Measurements from ENCODE around the gene MYLK4.
A peak's percentile ranks its signal among the peaks of the same experiment; 100 is the strongest.
"Not testable (repeated sequence)": the region's sequence is repeated elsewhere in the genome, so short reads cannot be mapped to it uniquely, and the experiment has no call there.

The MYLK4 gene

GRCh38 chr6:2775003-2775402, 24.3 kb upstream of the MYLK4 start:
- no peak for DNase-seq

- no peak for DNase-seq
These were observed 22.7 kb upstream of the MYLK4 start for GRCh38 chr6:2773449-2773848.

DNA sequence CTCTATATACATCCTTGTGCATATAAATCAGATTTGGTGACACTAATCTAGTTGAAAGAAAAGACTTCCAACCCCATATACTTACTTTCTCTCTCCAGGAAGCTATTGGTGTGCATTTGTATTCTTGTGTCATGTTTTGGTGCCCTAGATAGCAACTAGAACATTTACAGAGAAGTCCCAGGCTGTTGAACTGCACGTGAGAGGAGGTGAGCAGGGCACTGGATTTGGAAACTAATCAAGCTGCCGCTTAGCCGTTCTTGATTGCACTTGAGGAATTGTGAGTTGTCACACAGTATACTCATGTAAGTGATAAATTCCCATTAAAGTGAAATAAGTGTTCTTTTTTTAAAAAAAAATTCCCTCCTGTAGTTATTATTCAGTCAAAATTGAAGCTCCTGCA, 22.1 kb upstream of the MYLK4 start:
- DNase-seq, result no peak

- no peak for DNase-seq
These were observed 20.4 kb upstream of the MYLK4 start for GRCh38 chr6:2771079-2771478.

DNA sequence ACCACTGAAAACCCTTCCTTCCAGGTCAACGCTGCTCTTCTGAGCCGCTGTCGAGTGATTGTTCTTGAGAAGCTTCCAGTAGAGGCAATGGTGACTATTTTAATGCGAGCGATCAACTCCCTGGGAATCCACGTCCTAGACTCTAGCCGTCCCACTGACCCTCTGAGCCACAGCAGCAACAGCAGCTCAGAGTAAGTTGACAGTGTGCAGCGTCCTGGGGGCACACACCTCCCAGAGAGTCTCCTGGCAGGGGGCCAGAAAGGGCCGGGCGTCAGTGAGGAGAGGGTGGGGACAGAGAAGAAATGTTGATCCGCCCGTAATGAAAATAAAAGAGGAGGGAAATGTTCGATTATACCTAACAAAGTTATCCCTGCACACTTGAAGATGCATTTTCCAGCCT, 19.4 kb upstream of the MYLK4 start:
- no peak for DNase-seq

- no peak for DNase-seq
These were observed 18.0 kb upstream of the MYLK4 start for GRCh38 chr6:2768696-2769095.

- DNase-seq, result no peak
These were observed 17.2 kb upstream of the MYLK4 start for GRCh38 chr6:2767657-2768524.

DNA sequence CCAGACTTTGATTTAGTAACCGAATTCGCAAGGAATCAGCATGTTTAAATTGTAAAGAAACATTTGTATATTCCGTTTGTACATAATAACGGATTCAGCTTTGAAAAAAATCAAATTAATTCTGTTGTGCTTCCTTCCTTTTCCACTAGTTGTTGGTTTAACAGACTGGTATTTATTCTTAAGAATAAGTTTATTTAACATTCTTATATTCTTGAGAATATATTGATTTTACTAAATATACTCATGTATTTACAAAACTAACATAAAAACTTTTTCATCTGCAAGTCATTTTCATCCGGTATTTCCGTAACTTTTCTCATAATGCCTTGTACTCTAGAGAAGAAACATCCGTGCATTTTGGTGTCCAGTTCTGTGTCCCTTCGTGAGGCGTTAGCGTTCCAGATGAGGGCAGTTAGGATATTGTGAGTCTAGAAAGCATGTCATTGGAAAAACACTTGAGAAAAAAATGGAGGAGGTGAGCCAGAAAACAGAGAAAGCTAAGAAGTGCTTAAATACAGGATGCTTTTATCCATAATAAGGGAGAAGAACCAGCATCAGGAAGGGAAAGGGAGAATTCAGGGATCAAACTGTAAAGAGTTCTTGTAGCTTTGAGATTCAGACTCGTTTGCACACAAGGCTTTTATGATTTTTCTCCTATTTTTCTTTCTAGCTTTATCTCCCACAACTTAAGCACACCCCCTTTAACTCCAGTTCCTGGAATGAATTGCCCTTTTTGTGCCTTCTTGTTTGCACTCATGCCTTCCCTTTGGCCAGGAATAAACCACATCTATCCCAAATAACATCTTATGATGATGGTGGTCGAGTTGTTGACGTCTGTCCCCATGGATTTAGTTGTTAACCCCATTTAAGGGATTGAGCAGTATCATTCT, 16.3 kb upstream of the MYLK4 start:
- no peak for DNase-seq

DNA sequence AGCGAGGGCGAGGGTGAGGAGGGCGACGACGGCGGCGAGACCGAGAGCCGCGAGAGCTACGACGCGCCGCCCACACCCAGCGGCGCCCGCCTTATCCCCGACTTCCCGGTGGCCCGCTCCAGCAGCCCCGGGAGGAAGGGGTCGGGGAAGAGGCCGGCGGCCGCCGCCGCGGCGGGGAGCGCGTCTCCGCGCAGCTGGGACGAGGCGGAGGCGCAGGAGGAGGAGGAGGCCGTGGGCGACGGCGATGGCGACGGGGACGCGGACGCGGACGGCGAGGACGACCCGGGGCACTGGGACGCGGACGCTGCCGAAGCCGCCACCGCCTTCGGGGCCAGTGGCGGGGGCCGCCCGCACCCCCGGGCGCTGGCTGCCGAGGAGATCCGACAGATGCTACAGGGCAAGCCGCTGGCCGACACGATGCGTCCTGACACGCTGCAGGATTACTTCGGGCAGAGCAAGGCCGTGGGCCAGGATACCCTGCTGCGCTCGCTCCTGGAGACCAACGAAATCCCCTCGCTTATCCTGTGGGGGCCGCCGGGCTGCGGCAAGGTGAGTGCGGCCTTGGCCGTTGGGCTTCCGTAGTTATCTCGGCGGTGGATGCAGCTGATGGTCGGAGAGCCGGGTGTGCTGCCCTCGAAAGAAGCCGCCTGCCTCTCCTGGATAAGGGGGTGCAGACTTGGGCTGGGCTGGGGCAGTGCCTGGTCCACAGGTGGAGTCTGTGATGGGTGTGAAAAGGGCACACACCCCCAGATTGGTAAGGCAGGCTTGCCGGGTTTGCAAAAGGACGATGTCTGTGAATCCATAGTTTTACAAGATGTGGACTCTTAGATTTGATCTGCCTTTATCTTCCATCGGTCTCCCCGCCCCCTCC, 15.4 kb upstream of the MYLK4 start:
- DNase-seq, result peak; percentile 44

DNA sequence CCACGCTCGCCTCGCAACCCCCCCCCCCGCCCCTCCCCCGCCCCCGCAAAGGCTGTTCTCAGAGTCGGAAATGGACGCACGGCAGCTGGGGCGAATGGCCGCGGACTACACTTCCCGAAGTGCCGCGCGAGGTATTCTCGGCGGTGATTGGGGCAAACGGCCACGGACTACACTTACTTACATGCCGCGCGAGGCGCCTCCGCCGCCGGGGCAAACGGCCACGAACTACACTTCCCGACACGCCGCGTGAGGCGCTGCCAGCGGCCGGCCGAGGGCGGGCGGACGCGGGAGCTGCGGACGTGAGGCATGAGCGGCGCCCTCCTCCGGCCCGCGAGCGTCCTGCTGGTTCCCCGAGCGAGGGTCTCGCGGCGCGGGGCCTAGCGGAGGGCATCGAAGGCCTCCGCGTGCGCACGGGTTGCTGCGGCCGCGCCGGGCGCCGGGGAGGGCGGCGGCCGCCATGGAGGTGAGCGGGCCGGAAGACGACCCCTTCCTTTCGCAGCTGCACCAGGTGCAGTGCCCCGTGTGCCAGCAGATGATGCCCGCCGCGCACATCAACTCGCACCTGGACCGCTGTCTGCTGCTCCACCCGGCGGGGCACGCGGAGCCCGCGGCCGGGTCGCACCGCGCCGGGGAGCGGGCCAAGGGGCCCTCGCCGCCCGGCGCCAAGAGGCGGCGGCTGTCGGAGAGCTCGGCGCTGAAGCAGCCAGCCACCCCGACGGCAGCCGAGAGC, 14.6 kb upstream of the MYLK4 start, which contains the start of gene WRNIP1:
WRNIP1 (plus strand) TSS at position 228 of the 730 bp plus-strand sequence; CDS start at position 458, 230 bp downstream.
- peak; percentile 97 for DNase-seq

DNA sequence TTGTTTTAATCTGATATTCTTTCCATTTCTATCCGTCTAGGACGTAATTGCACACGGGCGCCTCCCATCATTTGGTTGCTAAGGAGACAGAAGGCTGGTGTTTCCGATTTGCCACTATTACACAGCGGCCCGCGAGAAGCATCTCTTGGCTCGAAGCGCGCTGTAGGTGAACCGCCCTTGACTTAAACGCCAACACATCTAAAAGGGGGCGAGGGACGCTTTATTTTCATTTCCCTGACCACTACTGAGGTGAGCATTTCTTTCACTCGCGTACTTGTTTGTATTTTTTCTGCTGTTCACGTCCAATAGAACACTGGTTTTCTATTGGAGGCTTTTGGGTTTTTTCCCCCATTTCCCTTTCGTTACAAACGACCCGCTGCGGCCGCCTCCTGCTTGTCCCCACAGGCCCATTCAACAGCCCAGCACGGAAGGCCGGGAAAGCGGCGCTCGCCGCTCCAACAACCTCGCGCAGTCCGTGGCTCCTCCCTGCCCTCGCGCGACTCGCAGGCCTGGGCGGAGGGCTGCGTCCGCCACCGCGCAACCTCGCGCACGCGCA, 14.0 kb upstream of the MYLK4 start:
- peak; percentile 56 for DNase-seq

DNA sequence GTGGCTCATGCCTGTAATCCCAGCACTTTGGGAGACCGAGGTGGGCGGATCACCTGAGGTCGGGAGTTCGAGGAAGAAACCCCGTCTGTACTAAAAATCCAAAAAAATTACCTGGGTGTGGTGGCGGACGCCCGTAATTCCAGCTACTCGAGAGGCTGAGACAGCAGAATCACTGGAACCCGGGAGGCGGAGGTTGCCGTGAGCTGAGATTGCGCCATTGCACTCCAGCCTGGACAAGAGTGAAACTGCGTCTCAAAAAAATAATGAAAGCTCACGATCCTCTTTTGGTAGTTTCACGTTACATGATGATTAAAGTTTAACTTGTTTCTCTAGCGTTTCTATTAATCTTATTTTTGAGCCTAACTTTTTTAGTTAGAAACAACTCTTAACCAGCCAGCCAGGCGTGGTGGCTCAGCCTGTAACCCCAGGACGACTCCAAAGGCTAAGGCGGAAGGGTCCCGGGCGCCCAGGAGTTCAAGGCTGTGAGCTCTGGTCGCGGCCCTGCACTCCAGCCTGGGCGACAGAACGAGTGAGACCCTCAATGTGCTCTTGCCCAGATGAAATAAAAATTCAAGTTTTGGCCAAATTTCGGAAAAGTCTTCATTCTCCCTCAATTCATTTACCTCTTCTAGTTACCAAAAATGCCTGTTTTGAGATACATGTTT, 13.3 kb upstream of the MYLK4 start:
- DNase-seq, result no peak

GRCh38 chr6:2763345-2763841, 12.7 kb upstream of the MYLK4 start:
- no peak for DNase-seq

GRCh38 chr6:2762868-2763267, 12.1 kb upstream of the MYLK4 start:
- DNase-seq, result not testable (repeated sequence)

GRCh38 chr6:2760882-2761842, 10.4 kb upstream of the MYLK4 start:
- DNase-seq, result no peak

DNA sequence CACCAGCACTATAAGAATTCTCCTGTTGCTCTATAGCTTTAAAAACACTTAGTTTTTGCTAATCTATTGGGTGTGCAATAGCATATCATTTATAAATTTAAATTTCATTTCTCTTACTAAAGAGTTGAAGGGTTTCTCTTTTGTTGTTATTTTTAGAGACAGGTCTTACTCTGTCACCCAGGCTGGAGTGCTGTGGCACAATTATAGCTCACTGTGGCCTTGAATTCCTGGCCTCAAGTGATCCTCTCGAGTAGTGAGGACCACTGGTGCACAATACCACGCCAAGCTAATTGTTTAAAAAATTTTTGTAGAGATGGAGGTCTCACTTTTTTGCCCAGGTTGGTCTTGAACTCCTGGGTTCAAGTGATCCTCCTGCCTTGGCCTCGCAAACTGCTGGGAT, 8.3 kb upstream of the MYLK4 start:
- no peak for DNase-seq

- DNase-seq, result no peak
These were observed 6.0 kb upstream of the MYLK4 start for GRCh38 chr6:2756687-2757224.

GRCh38 chr6:2756241-2756640, 5.5 kb upstream of the MYLK4 start:
- DNase-seq, result no peak

DNA sequence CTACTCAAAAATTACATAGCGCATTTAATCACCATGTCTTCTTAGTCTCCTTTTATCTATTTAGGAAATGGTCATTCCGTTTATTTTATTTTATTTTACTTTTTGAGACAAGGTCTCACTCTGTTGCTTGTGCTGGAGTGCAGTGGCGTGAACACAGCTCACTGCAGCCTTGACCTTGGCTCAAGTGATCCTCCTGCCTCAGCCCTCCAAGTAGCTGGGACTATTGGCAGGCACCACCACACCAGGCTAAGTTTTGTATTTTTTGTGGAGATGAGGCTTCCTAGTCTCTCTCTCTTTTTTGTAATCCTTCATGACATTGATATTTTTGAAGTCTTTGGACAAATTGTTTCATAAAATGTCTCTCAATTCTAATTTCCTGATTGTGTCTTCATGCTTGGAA, 4.7 kb upstream of the MYLK4 start:
- DNase-seq, result no peak

All from stimulated activated naive CD4-positive, alpha-beta T cell treated with Interleukin-2 at 50 U/mL for 16 hours (primary cell).